GM23338 (cell line): ENCODE data around the gene CCDC188. TPM values are rescaled to one million over a fixed set of nuclear protein-coding genes. Genes with fewer than 3 reads are reported as not detected.

Experiments
- ATAC-seq: fragments of 200-7000 bp; cut with Tn5 transposase; 3 replicates; pipeline ENCODE4 v1.9.1; 2020
- DNase-seq: peaks from one replicate; pipeline ENCODE4 v3.0.0-alpha.2; 2015; ENCODE audit warnings: low spot score
- H2AFZ ChIP-seq: fragments of 200-600 bp; sonication (generic); 2 replicates; pipeline ENCODE4 v1.8.0; 2016; ENCODE audit warnings: antibody characterized with exemption, mild to moderate bottlenecking, moderate library complexity
- H3F3A ChIP-seq: fragments of 200-600 bp; sonication (generic); replicated peaks from 2 replicates; pipeline ENCODE4 v1.8.0; 2017; ENCODE audit warnings: antibody characterized with exemption, mixed run types, low read depth
- H3K27ac ChIP-seq: fragments of 200-600 bp; sonication (generic); 2 replicates; pipeline ENCODE4 v1.6.1; 2016; ENCODE audit warnings: low read depth
- H3K27me3 ChIP-seq: fragments of 200-600 bp; sonication (generic); 2 replicates; pipeline ENCODE4 v1.8.0; 2016; ENCODE audit warnings: mild to moderate bottlenecking, mixed run types, moderate library complexity; ENCODE audit not compliant: insufficient read depth
- H3K36me3 ChIP-seq: fragments of 200-600 bp; sonication (generic); 2 replicates; pipeline ENCODE4 v1.8.0; 2016; ENCODE audit warnings: mild to moderate bottlenecking; ENCODE audit not compliant: insufficient read depth
- H3K4me1 ChIP-seq: fragments of 200-600 bp; sonication (generic); 2 replicates; pipeline ENCODE4 v1.8.0; 2016; ENCODE audit warnings: mild to moderate bottlenecking, moderate library complexity; ENCODE audit not compliant: insufficient read depth
- H3K4me2 ChIP-seq: fragments of 200-600 bp; sonication (generic); 2 replicates; pipeline ENCODE4 v1.7.1; 2017; ENCODE audit warnings: mixed run types
- H3K4me3 ChIP-seq: fragments of 200-600 bp; sonication (generic); 2 replicates; pipeline ENCODE4 v1.6.1; 2016; ENCODE audit warnings: mixed run types
- H3K79me2 ChIP-seq: fragments of 200-600 bp; sonication (generic); replicated peaks from 2 replicates; pipeline ENCODE4 v1.8.0; 2017; ENCODE audit warnings: mild to moderate bottlenecking; ENCODE audit not compliant: insufficient read depth
- H3K9me2 ChIP-seq: fragments of 200-600 bp; sonication (generic); 2 replicates; pipeline ENCODE4 v1.8.0; 2017; ENCODE audit not compliant: insufficient read depth
- H4K20me1 ChIP-seq: fragments of 200-600 bp; sonication (generic); replicated peaks from 2 replicates; pipeline ENCODE4 v1.8.0; 2017; ENCODE audit warnings: mild to moderate bottlenecking; ENCODE audit not compliant: insufficient read depth
- H3K27ac Mint-ChIP-seq: 2 replicates; pipeline ENCODE4 v1.8.0; 2020; ENCODE audit warnings: inconsistent platforms, mild to moderate bottlenecking, moderate library complexity, mixed read lengths
- H3K27me3 Mint-ChIP-seq: 3 replicates; pipeline ENCODE4 v1.8.0; 2022; ENCODE audit warnings: low read depth, mild to moderate bottlenecking, moderate library complexity, mixed read lengths, inconsistent platforms; ENCODE audit not compliant: insufficient read depth, poor library complexity
- H3K36me3 Mint-ChIP-seq: 3 replicates; pipeline ENCODE4 v1.8.0; 2021; ENCODE audit warnings: low read depth, mild to moderate bottlenecking, inconsistent platforms, moderate library complexity, mixed read lengths
- H3K4me1 Mint-ChIP-seq: 3 replicates; pipeline ENCODE4 v1.8.0; 2020; ENCODE audit warnings: mild to moderate bottlenecking, inconsistent platforms, mixed read lengths
- H3K4me3 Mint-ChIP-seq: 3 replicates; pipeline ENCODE4 v1.8.0; 2021; ENCODE audit warnings: moderate library complexity, mild to moderate bottlenecking, inconsistent platforms, mixed read lengths
- H3K9me3 Mint-ChIP-seq: 3 replicates; pipeline ENCODE4 v1.8.0; 2020; ENCODE audit warnings: moderate library complexity, mild to moderate bottlenecking, inconsistent platforms, mixed read lengths
- EZH2 ChIP-seq: fragments of 200-600 bp; sonication (generic); IDR thresholded peaks from one replicate; pipeline ENCODE4 v1.8.0; 2017; ENCODE audit warnings: antibody characterized with exemption, mild to moderate bottlenecking, low read depth; ENCODE audit not compliant: unreplicated experiment
- EZH2phosphoT487 ChIP-seq: fragments of 200-600 bp; sonication (generic); IDR thresholded peaks from one replicate; pipeline ENCODE4 v1.8.1; 2018; ENCODE audit warnings: antibody characterized with exemption; ENCODE audit not compliant: unreplicated experiment
- JUNB ChIP-seq: IDR thresholded peaks from one replicate; pipeline ENCODE4 v1.6.1; 2016; ENCODE audit warnings: antibody characterized with exemption; ENCODE audit not compliant: unreplicated experiment
- NANOG ChIP-seq: IDR thresholded peaks from 2 replicates; pipeline ENCODE4 v1.6.1; 2016; ENCODE audit warnings: antibody characterized with exemption, borderline replicate concordance
- ZNF462 ChIP-seq: fragments of 250-450 bp; sonication (Bioruptor Pico); IDR thresholded peaks from 2 replicates; pipeline ENCODE4 v1.5.0; 2020; ENCODE audit warnings: mild to moderate bottlenecking, moderate library complexity
- polyA plus RNA-seq: library from polyadenylated mRNA; unstranded; fragments of >200 nt; fragmentation: Nextera tagmentation; extraction: Ambion mirVana; gene quantifications from 2 replicates; pipeline ENCODE4 v1.2.1, GENCODE V29; 2016
- total RNA-seq: library from RNA; depleted of rRNA; stranded (reverse); fragments of >200 nt; shearing (Covaris generic); gene quantifications from 2 replicates; pipeline ENCODE4 v1.2.3, GENCODE V29; 2014
- TF ChIP-seq, protein P1 (sequence below): IDR thresholded peaks from one replicate; pipeline ENCODE4 v1.6.1; 2018; ENCODE audit warnings: antibody characterized with exemption; ENCODE audit not compliant: unreplicated experiment

CCDC188 gene
- total and polyA plus RNA-seq, 2 experiments from 2014 or later = not detected

DNA sequence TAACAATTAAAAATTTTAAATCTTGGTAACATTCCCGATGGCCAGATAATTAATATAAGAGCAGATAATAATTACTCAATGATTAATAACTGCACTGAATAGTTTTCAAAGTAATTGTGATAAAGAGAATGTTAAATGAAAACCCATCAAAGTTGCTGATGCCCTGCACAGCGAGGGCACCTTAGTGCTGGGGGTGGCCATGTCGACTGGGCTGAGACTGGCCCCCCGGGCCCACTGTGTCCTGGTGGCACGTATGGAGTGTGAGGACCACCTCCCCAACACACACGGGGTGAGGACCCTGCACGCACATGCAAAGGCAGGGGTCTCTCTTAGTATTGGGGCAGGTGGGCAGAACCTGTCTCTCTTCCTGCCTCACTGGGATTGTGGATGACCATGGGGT lies 15.1 kb upstream of the CCDC188 start:
- no peaks in the 10 kb centered on the region for H3K36me3 ChIP-seq

More for the DNA sequence above, 15.1 kb upstream of the CCDC188 start:
- ATAC-seq = no peak
- H3F3A ChIP-seq = no peaks in the 10 kb centered on the region
- H2AFZ ChIP-seq = no peak overlapping the region
- Mint-ChIP-seq H3K36me3 (peaks cover 3% of the 10 kb centered on the region; the same call in 1 of the 3 replicates), H3K27ac (no peak overlapping the region), H3K27me3 (peaks cover 5% of the 10 kb centered on the region), H3K4me1 (no peaks in the 10 kb centered on the region), H3K9me3 (peaks cover 4% of the 10 kb centered on the region), H3K4me3 (no peak overlapping the region)
- DNase-seq = no peak
- TF ChIP-seq EZH2 = no peak
- TF ChIP-seq EZH2phosphoT487 = no peak
- TF ChIP-seq ZNF462 = no peak
- TF ChIP-seq, protein P1, sequence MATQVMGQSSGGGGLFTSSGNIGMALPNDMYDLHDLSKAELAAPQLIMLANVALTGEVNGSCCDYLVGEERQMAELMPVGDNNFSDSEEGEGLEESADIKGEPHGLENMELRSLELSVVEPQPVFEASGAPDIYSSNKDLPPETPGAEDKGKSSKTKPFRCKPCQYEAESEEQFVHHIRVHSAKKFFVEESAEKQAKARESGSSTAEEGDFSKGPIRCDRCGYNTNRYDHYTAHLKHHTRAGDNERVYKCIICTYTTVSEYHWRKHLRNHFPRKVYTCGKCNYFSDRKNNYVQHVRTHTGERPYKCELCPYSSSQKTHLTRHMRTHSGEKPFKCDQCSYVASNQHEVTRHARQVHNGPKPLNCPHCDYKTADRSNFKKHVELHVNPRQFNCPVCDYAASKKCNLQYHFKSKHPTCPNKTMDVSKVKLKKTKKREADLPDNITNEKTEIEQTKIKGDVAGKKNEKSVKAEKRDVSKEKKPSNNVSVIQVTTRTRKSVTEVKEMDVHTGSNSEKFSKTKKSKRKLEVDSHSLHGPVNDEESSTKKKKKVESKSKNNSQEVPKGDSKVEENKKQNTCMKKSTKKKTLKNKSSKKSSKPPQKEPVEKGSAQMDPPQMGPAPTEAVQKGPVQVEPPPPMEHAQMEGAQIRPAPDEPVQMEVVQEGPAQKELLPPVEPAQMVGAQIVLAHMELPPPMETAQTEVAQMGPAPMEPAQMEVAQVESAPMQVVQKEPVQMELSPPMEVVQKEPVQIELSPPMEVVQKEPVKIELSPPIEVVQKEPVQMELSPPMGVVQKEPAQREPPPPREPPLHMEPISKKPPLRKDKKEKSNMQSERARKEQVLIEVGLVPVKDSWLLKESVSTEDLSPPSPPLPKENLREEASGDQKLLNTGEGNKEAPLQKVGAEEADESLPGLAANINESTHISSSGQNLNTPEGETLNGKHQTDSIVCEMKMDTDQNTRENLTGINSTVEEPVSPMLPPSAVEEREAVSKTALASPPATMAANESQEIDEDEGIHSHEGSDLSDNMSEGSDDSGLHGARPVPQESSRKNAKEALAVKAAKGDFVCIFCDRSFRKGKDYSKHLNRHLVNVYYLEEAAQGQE = no peak
- no peak for TF ChIP-seq JUNB
- TF ChIP-seq NANOG = no peak
- no peaks in the 10 kb centered on the region for H4K20me1 ChIP-seq
- no peak overlapping the region for H3K27ac ChIP-seq
- H3K27me3 ChIP-seq = no peaks in the 10 kb centered on the region
- no peaks in the 10 kb centered on the region for H3K4me1 ChIP-seq
- H3K79me2 ChIP-seq = no peaks in the 10 kb centered on the region
- H3K9me2 ChIP-seq = no peaks in the 10 kb centered on the region
- no peak overlapping the region for H3K4me3 ChIP-seq
- H3K4me2 ChIP-seq = no peak overlapping the region
